ENCODE results near the gene TBXT.

DNA sequence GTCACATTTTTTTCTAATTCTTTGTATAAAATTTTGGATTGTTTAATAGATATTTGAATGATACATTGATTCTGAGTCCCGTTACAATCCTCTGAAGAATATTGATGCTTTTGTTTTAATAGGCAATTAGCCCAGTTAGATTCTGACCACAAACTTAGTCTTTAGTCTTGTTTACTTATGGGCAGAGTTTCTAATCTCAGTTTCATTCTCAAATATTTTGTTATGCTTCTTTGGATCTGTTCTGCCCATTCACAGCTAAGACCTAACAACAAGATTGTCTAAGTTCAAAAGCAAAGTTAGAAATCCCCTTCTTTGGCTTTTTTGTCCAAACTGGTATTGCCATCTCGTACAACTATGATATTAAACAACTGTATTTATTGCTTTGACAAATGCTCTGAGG, 58.0 kb downstream of the TBXT start:
- TF ChIP-seq NR4A1 (CRISPR knock-in tag; IDR thresholded peaks at IDR 0.05) (no peak), NR4A1 (tag; IDR thresholded peaks at IDR 0.05) (no peak), EP300 (IDR thresholded peaks at IDR 0.05; ENCODE audit: low read length) (no peak), TAF1 (IDR thresholded peaks at IDR 0.05; ENCODE audit: control insufficient read depth, extremely low read depth, insufficient read depth, low read length, severe bottlenecking) (no peak), NONO (IDR thresholded peaks at IDR 0.05; ENCODE audit: low read depth in 2 of 2, low read length in 1 of 2) (no peak), ETV5 (CRISPR knock-in tag; IDR thresholded peaks at IDR 0.05; ENCODE audit: low read depth) (no peak), JUN (IDR thresholded peaks at IDR 0.05; ENCODE audit: borderline replicate concordance, low read depth, low read length) (no peak), JUN (CRISPR knock-in tag; IDR thresholded peaks at IDR 0.05; ENCODE audit: borderline replicate concordance) (no peak), SIN3A (IDR thresholded peaks at IDR 0.05; ENCODE audit: borderline replicate concordance in 2 of 2, control insufficient read depth in 1 of 2, low read depth in 2 of 2, low read length in 2 of 2) (no peak), SIN3B (IDR thresholded peaks at IDR 0.05; ENCODE audit: low read depth) (no peak), ZNF146 (CRISPR knock-in tag; IDR thresholded peaks at IDR 0.05; ENCODE audit: unreplicated experiment) (no peak), TEAD1 (CRISPR knock-in tag; IDR thresholded peaks at IDR 0.05) (no peak)
- TF ChIP-seq, protein P1, sequence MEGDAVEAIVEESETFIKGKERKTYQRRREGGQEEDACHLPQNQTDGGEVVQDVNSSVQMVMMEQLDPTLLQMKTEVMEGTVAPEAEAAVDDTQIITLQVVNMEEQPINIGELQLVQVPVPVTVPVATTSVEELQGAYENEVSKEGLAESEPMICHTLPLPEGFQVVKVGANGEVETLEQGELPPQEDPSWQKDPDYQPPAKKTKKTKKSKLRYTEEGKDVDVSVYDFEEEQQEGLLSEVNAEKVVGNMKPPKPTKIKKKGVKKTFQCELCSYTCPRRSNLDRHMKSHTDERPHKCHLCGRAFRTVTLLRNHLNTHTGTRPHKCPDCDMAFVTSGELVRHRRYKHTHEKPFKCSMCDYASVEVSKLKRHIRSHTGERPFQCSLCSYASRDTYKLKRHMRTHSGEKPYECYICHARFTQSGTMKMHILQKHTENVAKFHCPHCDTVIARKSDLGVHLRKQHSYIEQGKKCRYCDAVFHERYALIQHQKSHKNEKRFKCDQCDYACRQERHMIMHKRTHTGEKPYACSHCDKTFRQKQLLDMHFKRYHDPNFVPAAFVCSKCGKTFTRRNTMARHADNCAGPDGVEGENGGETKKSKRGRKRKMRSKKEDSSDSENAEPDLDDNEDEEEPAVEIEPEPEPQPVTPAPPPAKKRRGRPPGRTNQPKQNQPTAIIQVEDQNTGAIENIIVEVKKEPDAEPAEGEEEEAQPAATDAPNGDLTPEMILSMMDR (IDR thresholded peaks at IDR 0.05 in 2 of 3, conservative IDR thresholded peaks at IDR 0.05 in 1 of 3; ENCODE audit: insufficient read depth in 2 of 3, low read depth in 1 of 3, low read length in 3 of 3) = no peak
- TF ChIP-seq, protein P2, sequence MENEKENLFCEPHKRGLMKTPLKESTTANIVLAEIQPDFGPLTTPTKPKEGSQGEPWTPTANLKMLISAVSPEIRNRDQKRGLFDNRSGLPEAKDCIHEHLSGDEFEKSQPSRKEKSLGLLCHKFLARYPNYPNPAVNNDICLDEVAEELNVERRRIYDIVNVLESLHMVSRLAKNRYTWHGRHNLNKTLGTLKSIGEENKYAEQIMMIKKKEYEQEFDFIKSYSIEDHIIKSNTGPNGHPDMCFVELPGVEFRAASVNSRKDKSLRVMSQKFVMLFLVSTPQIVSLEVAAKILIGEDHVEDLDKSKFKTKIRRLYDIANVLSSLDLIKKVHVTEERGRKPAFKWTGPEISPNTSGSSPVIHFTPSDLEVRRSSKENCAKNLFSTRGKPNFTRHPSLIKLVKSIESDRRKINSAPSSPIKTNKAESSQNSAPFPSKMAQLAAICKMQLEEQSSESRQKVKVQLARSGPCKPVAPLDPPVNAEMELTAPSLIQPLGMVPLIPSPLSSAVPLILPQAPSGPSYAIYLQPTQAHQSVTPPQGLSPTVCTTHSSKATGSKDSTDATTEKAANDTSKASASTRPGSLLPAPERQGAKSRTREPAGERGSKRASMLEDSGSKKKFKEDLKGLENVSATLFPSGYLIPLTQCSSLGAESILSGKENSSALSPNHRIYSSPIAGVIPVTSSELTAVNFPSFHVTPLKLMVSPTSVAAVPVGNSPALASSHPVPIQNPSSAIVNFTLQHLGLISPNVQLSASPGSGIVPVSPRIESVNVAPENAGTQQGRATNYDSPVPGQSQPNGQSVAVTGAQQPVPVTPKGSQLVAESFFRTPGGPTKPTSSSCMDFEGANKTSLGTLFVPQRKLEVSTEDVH (IDR thresholded peaks at IDR 0.05; ENCODE audit: low read depth, partially characterized antibody) = no peak

All from K562 (cell line).